Left renal cortex interstitium (tissue), 4 donors: ENCODE measurements around the gene SYCE3. TPM values are rescaled to one million over a fixed set of nuclear protein-coding genes. Genes with fewer than 3 reads are reported as not detected.
"Not testable (repeated sequence)": the region's sequence is repeated elsewhere in the genome, so short reads cannot be mapped to it uniquely, and the experiment has no call there.

ENCODE experiments used
- DNase-seq, 4 donors: peaks; one replicate each; pipeline ENCODE4 v3.0.0-alpha.2; 2013; ENCODE audit warnings: low read depth in 4 of 4, low spot score in 2 of 4, missing footprints in 1 of 4
- polyA plus RNA-seq, 4 donors: library from polyadenylated mRNA; unstranded; fragments of 120-200 nt; gene quantifications; one replicate each; pipeline ENCODE4 v1.2.1, GENCODE V29; 2013; ENCODE audit not compliant: insufficient read length in 4 of 4

The SYCE3 gene
- polyA plus RNA-seq, 4 donors = 0.43 TPM; not detected in 3

DNA sequence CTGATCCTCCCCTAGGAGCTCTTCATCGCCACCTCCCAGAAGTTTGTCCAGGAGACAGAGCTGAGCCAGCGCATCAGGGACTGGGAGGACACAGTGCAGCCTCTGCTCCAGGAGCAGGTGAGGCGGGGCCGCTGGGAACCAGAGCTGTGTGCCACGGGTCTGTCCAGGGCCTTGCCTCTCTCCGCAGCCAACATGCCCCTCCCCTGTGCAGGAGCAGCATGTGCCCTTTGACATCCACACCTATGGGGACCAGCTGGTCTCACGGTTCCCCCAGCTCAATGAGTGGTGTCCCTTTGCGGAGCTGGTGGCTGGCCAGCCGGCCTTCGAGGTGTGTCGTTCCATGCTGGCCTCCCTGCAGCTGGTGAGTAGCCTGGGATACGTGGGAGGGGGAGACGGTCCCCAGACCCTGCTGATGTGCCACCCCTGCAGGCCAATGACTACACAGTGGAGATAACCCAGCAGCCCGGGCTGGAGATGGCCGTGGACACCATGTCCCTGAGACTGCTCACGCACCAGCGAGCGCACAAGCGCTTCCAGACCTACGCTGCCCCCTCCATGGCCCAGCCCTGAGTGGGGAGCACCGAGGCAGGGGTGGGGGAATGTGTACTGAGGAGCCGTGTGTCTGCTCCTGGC lies 39.8 kb downstream of the SYCE3 start:
- no peak for DNase-seq

DNA sequence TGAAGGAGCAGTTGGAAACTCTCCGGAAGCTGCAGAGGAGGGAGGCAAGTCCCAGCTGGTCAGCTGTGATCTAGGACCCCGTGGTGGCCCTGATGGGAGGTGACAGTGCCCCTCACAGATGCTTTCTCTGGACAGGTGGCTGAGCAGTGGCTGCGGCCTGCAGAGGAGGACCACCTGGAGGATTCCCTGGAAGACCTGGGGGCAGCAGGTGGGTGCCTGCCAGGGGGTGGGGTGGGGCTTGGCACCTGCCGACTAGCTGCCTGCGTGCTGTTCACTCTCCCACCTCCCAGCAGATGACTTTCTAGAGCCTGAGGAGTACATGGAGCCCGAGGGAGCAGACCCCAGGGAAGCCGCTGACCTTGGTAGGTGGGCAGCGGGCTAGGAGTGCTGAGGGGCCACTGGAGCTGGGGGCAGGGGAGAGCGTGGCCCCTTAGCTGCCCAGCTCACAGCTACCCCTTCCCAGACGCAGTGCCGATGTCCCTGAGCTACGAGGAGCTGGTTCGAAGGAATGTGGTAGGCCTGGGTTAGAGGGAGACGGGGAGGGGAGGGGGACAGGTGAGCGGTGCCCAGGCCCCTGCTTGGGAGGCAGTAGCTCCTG lies 40.4 kb downstream of the SYCE3 start:
- no peak for DNase-seq

DNA sequence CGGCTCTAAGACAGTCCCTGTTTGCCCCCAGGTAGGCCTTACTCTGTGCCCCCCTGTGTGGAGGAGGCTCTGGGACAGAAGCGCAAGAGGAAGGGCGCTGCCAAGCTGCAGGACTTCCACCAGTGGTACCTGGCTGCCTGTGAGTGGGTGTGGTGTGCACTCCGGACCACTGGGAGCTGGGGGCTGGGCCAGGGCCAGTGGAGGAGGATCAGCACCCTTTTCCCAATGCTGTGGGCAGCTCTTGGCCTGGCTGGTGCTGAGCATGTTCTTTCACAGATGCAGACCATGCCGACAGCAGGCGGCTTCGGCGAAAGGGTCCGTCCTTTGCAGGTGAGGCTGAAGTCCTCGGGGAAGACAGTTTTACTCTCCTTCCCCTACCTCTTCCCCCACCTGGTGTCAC lies 41.0 kb downstream of the SYCE3 start:
- no peak for DNase-seq

DNA sequence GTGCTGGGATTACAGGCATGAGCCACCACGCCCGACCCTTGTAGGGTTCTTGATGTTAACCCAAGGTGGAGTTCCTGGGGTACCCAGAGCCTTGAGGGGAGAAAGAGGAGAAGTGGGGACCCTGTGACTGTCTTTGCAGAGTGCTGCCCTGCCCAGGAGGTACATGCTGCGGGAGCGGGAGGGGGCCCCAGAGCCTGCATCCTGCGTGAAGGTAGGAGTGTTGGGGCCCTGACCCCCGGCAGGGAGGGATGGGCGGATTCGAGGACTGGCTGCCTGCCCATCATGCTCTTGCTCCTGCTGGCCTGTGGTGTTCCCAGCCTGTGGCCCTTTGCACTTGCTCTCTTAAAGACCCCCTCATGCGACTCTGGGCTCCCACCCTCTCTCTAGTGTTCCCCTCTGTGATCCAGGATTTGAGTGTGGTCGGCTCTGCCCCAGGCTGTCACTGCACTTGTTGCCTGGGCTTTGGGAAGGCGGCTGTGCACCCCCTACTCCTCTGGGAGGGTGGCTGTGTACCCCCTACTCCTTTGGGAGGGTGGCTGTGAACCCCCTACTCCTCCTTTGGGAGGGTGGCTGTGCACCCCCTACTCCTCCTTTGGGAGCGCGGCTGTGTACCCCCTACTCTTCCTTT lies 41.8 kb downstream of the SYCE3 start:
- DNase-seq = no peak

DNA sequence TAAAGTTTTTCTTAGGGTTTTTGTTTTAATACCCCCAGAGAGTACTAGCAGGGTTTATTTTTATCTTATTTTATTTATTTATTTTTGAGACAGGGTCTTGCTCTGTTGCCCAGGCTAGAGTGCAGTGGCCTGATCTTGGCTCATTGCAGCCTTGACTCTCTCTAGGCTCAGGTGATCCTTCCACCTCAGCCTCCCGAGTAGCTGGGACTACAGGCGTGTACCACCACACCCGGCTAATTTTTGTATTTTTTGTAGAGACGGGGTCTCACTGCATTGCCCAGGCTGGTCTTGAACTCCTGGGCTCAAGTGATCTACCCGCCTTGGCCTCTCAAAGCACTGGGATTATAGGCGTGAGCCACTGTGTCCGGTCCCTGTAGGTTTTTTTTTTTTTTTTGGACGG lies 42.5 kb downstream of the SYCE3 start:
- not testable (repeated sequence) for DNase-seq

DNA sequence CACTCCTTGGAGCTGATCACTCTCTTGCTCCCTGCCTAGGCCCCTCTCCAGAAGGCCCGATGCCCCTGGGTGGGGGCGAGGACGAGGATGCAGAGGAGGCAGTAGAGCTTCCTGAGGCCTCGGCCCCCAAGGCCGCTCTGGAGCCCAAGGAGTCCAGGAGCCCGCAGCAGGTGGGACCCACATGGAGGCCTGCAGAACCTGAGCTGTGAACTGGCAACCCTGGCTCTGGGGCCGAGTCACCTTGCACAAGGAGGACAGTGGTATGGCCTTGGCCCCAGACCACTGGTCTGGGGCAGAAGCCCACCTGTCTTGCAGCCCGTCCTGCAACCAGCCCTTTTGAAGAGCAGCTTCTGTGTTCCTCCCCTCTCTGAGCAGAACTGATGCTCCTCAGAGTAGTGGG lies 43.6 kb downstream of the SYCE3 start:
- no peak for DNase-seq

DNA sequence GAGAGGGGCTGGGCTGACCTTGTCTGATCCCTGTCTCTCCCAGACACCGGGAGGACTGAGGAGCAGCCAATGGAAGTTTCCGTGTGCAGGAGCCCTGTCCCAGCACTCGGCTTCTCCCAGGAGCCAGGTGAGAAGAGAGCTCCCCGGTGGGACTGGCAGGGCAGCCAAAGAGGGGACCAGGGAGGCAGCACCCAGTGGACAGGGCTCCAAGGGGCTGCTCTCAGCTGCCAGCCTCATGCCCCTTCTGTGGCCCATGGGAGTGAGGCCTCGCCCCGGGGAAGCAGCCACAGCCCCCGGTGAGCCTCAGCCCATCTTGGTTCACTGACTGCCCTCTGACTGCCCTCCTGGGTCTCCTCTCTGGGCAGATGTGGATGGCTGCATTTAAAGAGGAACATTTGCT lies 44.1 kb downstream of the SYCE3 start:
- no peak for DNase-seq

DNA sequence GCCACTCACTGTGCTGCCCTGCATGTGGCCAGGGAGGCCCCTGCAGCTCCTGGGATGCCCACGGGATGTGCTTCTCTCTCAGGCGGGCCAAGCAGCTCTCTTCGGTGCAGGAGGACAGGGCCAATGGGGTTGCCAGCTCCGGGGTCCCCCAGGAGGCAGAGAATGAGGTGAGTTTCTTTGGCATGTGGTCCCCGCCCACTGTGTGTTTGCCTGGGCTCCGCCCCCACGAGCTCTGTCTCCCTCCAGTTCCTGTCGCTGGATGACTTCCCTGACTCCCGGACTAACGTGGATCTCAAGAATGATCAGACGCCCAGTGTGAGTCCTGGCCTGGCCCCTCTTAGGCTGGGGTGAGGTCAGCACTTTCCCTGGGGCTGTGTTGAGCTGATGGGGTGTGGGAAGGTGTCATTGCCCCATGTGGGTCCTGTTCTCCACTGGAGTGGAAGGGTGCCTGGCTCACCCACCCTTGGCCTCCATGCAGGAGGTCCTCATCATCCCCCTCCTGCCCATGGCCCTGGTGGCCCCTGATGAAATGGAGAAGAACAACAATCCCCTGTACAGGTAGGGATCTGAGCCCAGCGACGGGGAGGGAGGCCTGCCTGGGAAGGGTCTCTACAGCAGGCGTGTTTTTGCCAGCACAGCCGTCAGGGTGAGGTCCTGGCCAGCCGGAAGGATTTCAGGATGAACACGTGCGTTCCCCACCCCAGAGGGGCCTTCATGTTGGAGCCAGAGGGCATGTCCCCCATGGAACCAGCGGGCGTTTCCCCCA lies 45.0 kb downstream of the SYCE3 start:
- DNase-seq = no peak

DNA sequence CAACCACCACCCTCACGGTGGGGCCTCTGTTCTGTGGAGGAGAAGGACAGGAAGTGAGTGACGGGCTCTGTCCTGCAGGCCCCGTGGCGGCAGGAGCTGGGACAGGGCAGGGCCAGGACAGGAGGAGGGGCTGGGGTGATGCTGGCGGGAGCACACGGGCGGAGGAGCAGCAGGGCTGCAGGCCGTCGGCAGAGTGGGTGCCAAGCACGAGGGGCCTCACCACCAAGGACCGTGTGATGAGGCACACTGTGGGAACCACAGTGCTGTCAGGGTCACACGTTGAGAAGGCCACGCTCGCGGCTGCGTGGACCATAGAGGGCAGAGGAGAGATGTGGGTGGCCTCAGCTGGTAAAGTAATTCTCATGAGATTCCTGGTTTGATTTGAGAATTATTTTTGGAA lies 45.8 kb downstream of the SYCE3 start:
- DNase-seq = no peak

DNA sequence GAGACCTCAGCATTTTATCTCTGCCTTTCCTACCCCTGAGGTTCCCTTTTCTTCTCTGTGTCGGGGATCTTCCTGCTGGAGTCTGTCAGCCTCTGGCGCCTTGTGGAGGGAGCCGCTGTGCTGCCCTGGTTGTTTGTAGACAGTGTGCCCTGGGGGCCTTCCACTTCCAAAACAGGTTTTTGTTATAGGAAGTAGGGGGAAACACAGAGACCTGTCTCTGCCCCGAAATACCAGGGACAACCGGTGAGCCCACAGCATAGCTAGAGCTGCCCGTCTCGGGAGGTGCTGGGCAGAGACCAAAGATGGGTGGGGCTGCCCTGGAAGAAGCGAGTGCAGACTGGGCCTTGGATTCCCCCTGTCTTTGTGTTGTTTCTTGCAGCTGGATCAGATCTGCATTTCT lies 46.7 kb downstream of the SYCE3 start:
- no peak for DNase-seq

DNA sequence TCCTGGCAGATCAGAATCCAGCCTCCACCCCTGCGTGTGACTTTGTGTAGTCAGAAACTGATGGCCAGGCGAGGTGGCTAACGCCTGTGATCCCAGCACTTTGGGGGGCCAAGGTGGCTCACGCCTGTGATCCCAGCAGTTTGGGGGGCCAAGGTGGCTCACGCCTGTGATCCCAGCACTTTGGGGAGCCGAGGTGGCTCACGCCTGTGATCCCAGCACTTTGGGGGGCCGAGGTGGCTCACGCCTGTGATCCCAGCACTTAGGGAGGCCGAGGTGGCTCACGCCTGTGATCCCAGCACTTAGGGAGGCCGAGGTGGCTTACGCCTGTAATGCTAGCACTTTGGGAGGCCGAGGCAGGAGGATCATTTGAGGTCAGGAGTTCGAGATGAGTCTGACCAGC lies 49.5 kb downstream of the SYCE3 start:
- no peak for DNase-seq

DNA sequence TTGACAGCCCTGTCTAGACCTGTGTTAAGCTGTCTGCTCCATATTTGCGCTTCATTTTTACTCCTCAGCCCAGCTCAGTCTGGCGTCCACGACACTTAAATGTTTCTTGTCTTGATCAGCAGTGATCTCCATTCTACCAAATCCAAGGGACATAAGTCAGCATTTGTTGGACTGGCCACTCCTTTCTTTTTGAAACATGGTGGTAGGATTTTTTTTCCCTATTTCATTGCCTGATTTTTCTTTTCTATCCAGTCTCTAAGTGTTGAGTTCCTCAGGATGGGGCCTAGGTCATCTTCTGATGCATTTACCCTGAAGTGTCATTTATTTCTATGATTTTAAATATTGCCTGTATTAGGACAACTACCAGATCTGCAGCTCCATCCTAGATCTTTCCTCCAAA lies 53.8 kb downstream of the SYCE3 start:
- no peak for DNase-seq

DNA sequence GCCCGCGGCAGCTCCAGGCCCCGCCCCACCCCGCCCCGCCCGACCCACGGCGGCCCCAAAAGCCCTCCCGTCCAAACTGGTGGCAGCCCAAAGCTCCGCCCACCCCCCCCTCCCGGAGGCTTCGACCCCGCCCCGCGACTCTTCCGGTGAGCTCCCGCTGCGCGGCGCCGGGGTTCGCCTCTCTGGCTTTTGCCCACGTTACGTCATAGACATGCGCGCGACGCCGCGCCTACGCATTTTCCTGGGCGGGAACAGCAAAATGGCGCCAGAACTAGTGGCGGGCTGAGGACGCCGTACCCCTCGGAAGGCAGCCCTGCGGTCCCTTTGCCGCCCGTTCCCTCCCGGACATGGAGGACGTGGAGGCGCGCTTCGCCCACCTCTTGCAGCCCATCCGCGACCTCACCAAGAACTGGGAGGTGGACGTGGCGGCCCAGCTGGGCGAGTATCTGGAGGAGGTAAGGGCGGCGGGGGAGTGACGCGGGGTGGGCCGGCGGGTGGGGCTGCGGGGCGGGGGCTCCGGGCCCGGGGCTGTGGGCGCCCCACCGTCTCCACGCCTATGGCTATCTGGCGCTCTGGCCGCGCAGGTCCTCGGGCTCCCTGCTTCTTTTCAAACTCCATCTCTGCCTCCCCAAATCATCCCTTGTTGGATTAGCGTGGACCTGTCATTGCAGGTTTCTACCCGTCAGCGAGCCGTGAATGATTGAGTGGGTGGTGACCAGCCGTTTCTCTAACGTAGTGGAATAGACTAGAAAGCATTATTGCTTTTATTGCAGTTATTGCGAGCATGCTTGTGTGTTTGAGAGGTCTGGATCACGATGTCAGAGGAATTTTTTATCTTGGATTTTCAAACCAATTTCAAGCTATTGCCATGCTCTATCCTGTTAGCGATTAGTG lies 54.5 kb downstream of the SYCE3 start, which contains the start of gene NCAPH2:
Gene NCAPH2, plus strand, starts transcription at position 234 of the 894 bp plus-strand sequence. Its CDS starts 114 bp downstream, at position 348.
- peak; percentile 82 to 98 (median 96) for DNase-seq

DNA sequence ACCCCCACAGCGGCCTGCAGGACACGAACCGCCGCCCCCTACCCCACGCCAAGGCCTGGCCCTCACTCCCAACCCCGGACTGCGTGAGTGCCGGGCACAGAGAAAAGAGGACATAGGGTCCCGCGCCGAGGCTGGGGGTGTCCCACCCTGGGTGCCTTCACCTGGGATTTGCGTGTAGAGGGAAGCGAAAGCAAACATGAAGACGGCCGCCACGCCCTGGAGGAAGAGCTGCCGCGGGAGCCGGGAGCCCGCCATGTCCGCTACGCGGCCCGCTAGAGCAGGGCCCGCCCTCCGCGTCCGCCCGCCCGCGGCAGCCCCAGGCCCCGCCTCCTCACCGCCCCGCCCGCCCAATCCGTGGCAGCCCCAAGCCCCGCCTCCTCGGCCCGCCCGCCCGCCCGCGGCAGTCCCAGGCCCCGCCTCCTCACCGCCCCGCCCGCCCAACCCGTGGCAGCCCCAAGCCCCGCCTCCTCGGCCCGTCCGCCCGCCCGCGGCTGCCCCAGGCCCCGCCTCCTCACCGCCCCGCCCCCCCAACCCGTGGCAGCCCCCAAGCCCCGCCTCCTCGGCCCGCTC lies 55.2 kb downstream of the SYCE3 start, which contains the start of gene LMF2:
Gene LMF2, minus strand, starts transcription at position 282 of the 570 bp plus-strand sequence. Its CDS starts 27 bp downstream, at position 255.
- peak in 1 of 4 donors; percentile 50 for DNase-seq

DNA sequence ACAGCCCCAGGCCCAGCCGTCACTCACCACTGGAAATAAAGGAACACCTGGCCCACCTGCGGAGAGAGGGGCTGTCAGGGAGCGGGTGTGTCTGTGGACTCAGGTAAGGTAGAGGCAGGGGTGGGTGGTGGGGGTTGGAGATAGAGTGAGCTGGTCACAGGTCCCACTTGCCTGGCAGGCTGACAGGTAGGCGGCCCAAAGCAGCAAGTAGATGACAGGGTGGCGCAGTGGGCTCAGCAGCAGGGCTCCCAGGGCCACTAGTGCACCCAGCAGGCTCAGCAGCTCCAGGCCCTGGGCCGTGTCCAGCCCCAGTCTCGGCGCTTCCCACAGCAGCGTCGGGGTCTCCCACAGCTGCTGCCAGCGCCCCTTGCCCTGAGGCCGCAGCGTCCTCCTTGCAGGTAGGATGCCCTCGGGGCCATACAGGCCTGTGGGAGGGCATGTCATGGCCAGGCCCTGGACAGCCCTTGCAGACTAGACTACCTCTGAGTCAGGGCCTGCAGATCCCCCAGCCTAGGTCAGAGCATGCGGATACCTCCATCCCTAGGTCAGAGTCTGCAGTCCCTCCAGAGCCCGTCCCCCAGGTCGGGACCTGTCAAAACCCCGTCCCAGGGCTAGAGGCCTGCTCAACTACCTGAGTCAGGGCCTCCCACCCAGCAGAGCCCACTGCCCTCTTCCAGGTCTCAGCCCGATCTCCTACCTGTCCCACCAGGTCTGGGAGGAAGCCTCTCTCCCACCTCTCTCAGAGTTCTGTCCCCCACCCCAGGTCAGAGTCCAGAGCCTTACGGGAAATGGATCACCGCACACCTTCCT lies 55.9 kb downstream of the SYCE3 start:
- DNase-seq = no peak

DNA sequence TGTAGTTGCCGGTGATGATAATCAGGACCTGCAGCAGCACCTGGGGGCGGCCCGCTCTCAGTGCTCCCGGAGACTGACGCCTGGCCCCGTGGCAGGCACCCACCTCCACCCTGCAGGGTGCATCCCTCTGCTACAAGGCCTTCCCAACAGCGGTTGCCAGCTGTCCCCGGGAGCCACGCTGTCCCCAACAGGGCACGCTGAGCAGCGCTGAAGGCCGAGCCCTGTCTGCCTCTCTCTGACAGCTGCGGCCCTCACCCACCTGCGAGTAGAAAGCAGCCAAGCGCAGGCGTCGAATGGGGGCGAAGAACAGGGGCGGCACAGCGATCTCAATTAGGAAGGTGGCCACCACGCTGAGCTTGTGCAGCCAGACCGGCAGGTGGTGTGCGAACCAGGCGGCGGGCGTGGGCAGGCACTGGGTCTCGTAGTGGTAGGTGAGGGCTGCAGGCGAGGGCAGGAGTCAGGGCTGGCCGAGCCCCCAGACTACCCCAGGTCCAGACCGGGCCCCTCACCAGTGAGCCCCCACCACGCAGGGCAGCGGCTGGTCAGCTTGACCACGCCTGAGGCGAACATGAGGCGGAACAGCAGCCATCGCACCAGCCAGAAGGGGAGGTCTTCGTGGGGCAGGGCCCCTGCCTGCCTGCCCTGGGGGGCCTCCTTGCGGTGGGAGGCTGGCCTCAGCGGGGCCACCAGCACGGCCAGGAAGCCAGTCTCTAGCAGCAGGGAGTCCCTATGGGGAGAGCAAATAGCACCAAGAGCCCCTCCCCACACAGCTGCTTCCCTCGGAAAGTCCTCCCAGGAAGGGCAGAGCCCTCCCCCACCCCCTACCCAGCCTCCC lies 56.7 kb downstream of the SYCE3 start:
- no peak for DNase-seq

DNA sequence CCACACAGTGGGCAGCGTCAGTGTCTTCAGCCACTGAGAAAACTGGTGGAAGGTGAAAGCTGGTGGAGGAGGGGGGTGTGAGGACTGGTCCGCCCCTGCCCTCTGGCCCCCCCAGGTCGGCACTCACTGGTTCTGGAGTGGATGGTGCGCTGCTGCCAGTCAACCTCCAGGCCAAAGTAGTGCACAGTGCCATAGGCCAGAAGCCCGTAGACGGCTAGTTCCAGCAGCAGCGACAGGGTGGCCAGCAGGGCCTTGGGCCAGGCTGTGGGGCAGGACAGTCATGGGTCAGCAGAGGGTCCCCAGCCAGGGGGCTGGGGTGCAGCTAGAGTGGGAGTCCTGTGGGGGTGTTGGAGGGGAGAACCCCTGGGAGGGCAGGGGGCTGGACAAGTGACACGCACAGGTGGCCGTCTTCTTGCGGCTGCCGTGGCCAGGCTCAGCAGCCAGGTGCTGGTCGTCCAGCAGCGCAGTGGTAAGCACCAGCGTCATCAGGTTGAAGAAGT lies 57.4 kb downstream of the SYCE3 start:
- DNase-seq = no peak
